Muscle of leg (tissue), 11 donors: ENCODE data around the gene FGFBP3. TPM values are rescaled to one million over a fixed set of nuclear protein-coding genes. Genes with fewer than 3 reads are reported as not detected.
"Not testable (repeated sequence)": the region's sequence is repeated elsewhere in the genome, so short reads cannot be mapped to it uniquely, and the experiment has no call there.

Experiments
- DNase-seq: peaks from one replicate; pipeline ENCODE4 v3.0.0; 2013
- H3K27ac ChIP-seq: one replicate; pipeline ENCODE4 v1.5.1; 2013; ENCODE audit warnings: mild to moderate bottlenecking, low read length, control low read depth
- H3K27me3 ChIP-seq: one replicate; pipeline ENCODE4 v1.6.1; 2013; ENCODE audit warnings: low read length; ENCODE audit not compliant: control insufficient read depth, insufficient read depth
- H3K36me3 ChIP-seq: one replicate; pipeline ENCODE4 v1.6.1; 2013; ENCODE audit warnings: low read length; ENCODE audit not compliant: control insufficient read depth, insufficient read depth
- H3K4me1 ChIP-seq: one replicate; pipeline ENCODE4 v1.6.1; 2013; ENCODE audit warnings: low read length; ENCODE audit not compliant: control insufficient read depth, insufficient read depth
- H3K4me3 ChIP-seq: one replicate; pipeline ENCODE4 v1.5.1; 2013; ENCODE audit warnings: low read length, control low read depth
- H3K9me3 ChIP-seq: replicated peaks from 2 replicates; pipeline ENCODE4 v1.6.1; 2013; ENCODE audit warnings: low read depth, low read length; ENCODE audit not compliant: control insufficient read depth
- WGBS: methylation state at CpG from one replicate; pipeline ENCODE4 v1.1.5; 2013; ENCODE audit warnings: missing lambda C conversion rate; ENCODE audit not compliant: insufficient coverage; 5-methylcytosine and 5-hydroxymethylcytosine counted together
- polyA plus RNA-seq, 8 donors: library from polyadenylated mRNA; unstranded; fragments of 120-200 nt; gene quantifications; one replicate each; pipeline versions ENCODE4 v1.2.1 to v1.2.3, GENCODE V29; 2013; ENCODE audit warnings: inconsistent platforms in 1 of 8, low replicate concordance in 1 of 8; ENCODE audit not compliant: insufficient read length in 8 of 8, insufficient read depth in 1 of 8
- total RNA-seq: library from RNA; stranded (reverse); fragments of 120-200 nt; gene quantifications from one replicate; pipeline ENCODE4 v1.2.4, GENCODE V29; 2013

The FGFBP3 gene
- total and polyA plus RNA-seq, 9 donors: 0.84 to 2.6 (median 2.1) TPM

- peaks cover 7% of the 10 kb centered on the region for H3K4me1 ChIP-seq
- peaks cover 2% of the 10 kb centered on the region for H3K36me3 ChIP-seq
- WGBS: 64% methylated on average over 4 of the region's 5 CpGs
- DNase-seq: no peak
- no peak overlapping the region for H3K27ac ChIP-seq
- H3K9me3 ChIP-seq: no peaks in the 10 kb centered on the region
- H3K27me3 ChIP-seq: no peaks in the 10 kb centered on the region
- peak overlapping the region; percentile 9 for H3K4me3 ChIP-seq
These were observed 2.2 kb downstream of the FGFBP3 start for GRCh38 chr10:91907033-91907594.

GRCh38 chr10:91901784-91902677 is 7.3 kb downstream of the FGFBP3 start:
- Histone ChIP-seq H3K27me3 (no peaks in the 10 kb centered on the region), H3K36me3 (peaks cover 2% of the 10 kb centered on the region), H3K27ac (no peak overlapping the region), H3K4me3 (no peak overlapping the region), H3K9me3 (no peaks in the 10 kb centered on the region), H3K4me1 (no peaks in the 10 kb centered on the region)
- no peak for DNase-seq
- WGBS: 59% methylated on average over 2 of the region's 2 CpGs

- no peak overlapping the region for H3K4me3 ChIP-seq
- no peak overlapping the region for H3K27ac ChIP-seq
- WGBS: 63% methylated on average over 2 of the region's 8 CpGs
- no peaks in the 10 kb centered on the region for H3K27me3 ChIP-seq
- no peaks in the 10 kb centered on the region for H3K9me3 ChIP-seq
- H3K4me1 ChIP-seq: no peaks in the 10 kb centered on the region
- H3K36me3 ChIP-seq: no peaks in the 10 kb centered on the region
- no peak for DNase-seq
These were observed 11.9 kb downstream of the FGFBP3 start for GRCh38 chr10:91897421-91897820.

GRCh38 chr10:91896212-91896756 is 13.0 kb downstream of the FGFBP3 start:
- Histone ChIP-seq H3K27ac (no peak overlapping the region), H3K4me3 (no peak overlapping the region), H3K27me3 (no peaks in the 10 kb centered on the region), H3K4me1 (no peaks in the 10 kb centered on the region), H3K9me3 (no peaks in the 10 kb centered on the region), H3K36me3 (no peaks in the 10 kb centered on the region)
- no peak for DNase-seq
- 64% methylated on average over 2 of the region's 3 CpGs for WGBS

DNA sequence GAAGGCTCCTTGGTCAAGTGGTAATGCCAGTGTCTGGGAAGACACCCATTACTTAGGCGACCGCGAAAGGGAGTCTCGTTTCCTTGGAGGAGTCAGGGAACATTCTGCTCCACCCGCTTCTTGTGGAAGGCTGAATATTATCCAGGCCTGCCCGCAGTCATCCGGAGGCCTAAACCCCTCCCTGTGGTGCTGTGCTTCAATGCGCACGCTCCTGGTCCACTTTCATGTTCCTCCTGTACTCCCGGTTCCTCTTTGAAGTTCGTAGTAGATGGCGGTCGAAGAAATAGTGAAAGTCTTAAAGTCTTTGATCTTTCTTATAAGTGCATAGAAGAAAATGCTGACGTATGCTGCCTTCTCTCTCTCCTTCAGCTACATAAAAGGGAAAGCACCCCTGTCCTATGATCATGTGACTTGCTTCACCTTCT is 15.0 kb downstream of the FGFBP3 start:
- H3K4me1 ChIP-seq, H3K27me3 ChIP-seq, H3K36me3 ChIP-seq, H3K27ac ChIP-seq, H3K9me3 ChIP-seq, DNase-seq, H3K4me3 ChIP-seq: not testable (repeated sequence)
- 56% methylated on average over 3 of the region's 14 CpGs for WGBS

DNA sequence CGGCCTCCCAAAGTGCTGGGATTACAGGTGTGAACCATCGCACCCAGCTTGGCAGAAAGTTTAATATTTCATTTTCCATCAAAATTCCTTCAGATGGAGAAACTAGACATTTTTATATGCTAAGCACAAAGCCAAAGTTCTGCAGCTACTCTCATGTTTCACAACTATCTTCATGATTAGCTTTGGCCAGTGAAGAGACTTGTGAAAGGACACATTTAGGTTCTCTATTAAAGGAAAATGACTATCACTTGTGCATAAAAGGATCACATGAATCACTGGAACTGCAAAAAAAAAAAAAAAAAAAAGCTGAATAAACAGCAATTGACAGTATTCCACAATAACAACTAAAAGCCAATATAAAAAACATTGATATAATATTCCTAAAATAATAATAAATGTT is 16.2 kb downstream of the FGFBP3 start:
- H3K4me1 ChIP-seq: no peaks in the 10 kb centered on the region
- WGBS: 80% methylated on average over 1 of the region's 2 CpGs
- DNase-seq: no peak
- peaks cover 2% of the 10 kb centered on the region for H3K27me3 ChIP-seq
- no peak overlapping the region for H3K4me3 ChIP-seq
- H3K36me3 ChIP-seq: no peaks in the 10 kb centered on the region
- H3K27ac ChIP-seq: no peak overlapping the region
- H3K9me3 ChIP-seq: no peaks in the 10 kb centered on the region

DNA sequence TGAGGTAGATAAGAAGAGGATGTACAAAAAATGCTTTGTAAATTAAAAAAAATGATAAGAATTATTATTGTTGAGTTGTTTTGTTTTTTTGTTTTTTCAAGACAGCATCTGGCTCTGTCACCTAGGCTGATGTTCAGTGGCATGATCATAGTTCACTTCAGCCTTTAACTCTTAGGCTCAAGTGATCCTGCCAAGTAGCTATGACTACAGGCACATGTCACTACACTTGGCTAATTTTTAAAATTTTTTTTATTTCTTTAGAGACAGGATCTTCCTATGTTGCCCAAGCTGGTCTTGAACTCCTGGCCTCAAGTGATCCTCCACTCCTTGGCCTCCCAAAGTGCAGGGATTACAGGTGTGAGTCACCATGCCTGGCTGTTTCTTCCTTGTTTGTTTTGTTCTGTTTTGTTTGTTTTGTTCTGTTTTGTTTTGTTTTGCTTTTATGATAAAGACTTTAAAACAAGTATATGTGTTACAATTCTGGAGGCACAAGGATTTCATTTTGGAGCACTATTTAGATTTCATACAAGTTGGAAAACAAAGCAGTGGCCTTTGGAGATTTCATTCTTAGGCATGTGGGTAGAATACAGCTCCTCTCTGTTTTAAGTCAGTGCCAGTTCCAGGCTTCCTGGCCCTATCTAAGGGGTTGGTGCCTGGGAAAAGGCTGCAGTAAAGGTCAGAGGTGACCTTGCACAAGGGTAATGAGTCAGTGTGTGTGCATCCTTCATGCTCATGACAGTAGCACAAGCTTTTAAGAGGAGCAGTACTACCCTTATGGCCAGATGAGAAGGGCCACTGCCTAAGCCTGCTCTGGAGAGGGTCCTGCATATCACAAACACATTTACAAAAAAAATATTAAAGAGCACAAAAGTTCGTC is 17.9 kb downstream of the FGFBP3 start:
- Histone ChIP-seq H3K27ac (no peak overlapping the region), H3K36me3 (no peaks in the 10 kb centered on the region), H3K9me3 (no peaks in the 10 kb centered on the region), H3K4me1 (peaks cover 7% of the 10 kb centered on the region), H3K27me3 (peaks cover 2% of the 10 kb centered on the region), H3K4me3 (no peak overlapping the region)
- DNase-seq: no peak
- WGBS: 100% methylated on average over 1 of the region's 1 CpG

GRCh38 chr10:91887272-91888076 is 21.8 kb downstream of the FGFBP3 start:
- no peak overlapping the region for H3K27ac ChIP-seq
- WGBS: 0% methylated on average over 50 of the region's 59 CpGs
- peaks cover 2% of the 10 kb centered on the region for H3K27me3 ChIP-seq
- no peaks in the 10 kb centered on the region for H3K9me3 ChIP-seq
- peak; percentile 54 for DNase-seq
- no peaks in the 10 kb centered on the region for H3K36me3 ChIP-seq
- peaks cover 22% of the 10 kb centered on the region for H3K4me1 ChIP-seq
- peak overlapping the region; percentile 55 for H3K4me3 ChIP-seq

DNA sequence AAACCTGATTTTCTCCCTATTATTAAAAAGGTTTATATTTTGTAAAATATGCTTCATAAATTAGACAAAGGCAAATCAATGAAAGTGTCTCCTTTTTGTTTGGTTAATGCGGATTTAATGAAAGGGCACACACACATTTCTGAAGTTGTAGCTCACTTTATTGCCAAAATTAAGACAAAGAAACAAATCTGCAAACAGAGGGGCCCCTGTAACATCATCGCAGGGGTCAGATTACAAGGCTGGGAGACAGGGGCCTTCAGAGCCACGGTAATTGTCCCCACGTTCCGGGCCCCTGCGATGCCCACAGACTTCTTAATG is 22.4 kb downstream of the FGFBP3 start:
- peaks cover 2% of the 10 kb centered on the region for H3K27me3 ChIP-seq
- H3K27ac ChIP-seq: no peak overlapping the region
- H3K9me3 ChIP-seq: no peaks in the 10 kb centered on the region
- H3K4me1 ChIP-seq: peaks cover 22% of the 10 kb centered on the region
- 0% methylated on average over 5 of the region's 6 CpGs for WGBS
- DNase-seq: no peak
- no peaks in the 10 kb centered on the region for H3K36me3 ChIP-seq
- H3K4me3 ChIP-seq: peak overlapping the region; percentile 55
